GM11168 (cell line): ENCODE data around the gene CDC42BPG.

ENCODE experiments used
- in situ Hi-C: fragments of 300-500 bp; cut with MboI; formaldehyde crosslinking; loops from one replicate; pipeline ENCODE4 v1.12.0; 2022; ENCODE audit warnings: low sequenced_read_pairs; ENCODE audit not compliant: unreplicated experiment

Gene CDC42BPG

GRCh38 chr11:64794526-64794925, 49.9 kb downstream of the CDC42BPG start:
- in situ Hi-C loops = no loop called here

- in situ Hi-C loops = no loop called here
These were observed 50.9 kb downstream of the CDC42BPG start for GRCh38 chr11:64793271-64794160.

DNA sequence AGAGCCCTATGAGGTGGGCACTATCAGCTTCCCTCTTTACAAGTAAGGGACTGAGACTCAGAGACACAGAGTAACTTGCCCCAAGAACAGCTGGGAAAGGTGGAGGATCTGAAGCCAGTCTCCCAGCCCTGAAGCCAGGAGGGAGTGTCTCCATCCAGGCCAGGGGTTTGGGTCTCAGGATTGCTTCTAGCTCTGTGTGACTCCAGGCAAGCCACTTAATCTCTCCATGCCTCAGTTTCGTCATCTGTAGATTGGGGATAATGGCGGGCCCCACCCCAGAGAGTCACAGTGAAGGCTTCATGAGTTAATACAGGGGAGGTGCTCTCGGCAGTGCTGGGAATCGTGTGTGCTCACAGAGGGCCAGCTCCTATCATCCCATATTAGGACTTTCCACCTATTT, 52.0 kb downstream of the CDC42BPG start:
- in situ Hi-C loops = no loop called here

DNA sequence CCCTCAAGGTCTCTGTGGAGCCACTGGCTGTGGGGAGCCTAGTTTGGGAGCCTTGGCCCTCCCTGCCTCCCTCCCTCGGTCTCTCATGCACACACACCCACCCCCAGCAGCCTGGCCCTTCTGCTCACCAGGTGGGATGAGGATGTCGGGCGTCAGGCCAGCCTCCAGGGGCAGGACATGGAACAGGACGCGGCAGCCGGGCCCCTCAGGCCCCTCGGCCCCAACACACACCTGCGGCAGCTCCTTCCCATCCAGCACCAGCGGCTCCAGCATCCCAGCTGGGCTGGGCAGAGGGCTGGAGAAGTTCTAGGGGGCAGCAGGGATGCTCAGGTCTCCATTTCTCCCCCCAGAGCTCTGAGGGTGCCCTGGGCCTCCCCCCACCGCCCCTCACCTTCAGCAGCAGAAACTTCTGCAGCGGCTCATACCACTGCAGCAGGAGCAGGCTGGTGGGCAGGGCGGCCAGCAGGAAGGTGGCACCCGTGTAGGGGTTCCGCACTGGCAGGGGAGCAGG, 52.6 kb downstream of the CDC42BPG start:
- in situ Hi-C loops = no loop called here

DNA sequence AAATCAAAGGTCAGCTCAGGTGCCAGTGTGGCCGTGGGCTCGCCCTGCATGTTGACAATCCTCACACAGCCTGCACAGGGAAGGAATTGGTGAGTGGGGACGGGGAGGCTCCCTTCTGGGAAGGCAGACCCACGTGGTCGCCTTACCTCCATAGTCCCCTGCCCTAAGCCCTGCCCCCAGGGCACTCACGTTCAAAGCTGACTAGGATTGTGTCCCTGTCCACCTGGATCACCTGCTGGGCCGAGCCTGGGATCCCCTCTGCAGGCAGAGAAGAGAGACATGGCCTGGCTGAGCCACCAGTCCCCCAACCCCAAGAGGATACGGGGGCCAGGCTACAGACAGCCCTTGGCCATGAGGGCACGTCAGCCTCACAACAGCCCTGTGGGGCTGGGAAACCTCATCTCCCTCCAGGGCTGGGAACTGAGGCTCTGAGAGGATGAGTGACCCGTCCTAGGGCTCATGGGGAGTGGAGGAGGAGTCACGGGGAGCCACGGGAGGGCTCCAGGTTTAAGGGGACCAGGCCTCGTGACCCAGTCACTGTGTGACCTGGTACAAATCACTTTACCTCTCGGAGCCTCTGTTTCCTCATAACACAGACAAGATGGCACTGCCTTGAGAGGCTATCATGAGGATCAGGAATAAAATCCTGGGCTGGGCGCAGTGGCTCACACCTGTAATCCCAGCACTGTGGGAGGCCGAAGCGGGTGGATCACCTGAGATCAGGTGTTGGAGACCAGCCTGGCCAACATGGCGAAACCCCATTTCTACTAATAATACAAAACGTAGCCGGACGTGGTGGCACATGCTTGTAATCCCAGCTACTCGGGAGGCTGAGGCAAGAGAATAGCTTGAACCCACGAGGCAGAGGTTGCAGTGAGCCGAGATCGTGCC, 54.0 kb downstream of the CDC42BPG start:
- in situ Hi-C loops = no loop called here

GRCh38 chr11:64789331-64790204, 54.9 kb downstream of the CDC42BPG start:
- in situ Hi-C loops = no loop called here

- in situ Hi-C loops = no loop called here
These were observed 55.9 kb downstream of the CDC42BPG start for GRCh38 chr11:64788321-64789215.

DNA sequence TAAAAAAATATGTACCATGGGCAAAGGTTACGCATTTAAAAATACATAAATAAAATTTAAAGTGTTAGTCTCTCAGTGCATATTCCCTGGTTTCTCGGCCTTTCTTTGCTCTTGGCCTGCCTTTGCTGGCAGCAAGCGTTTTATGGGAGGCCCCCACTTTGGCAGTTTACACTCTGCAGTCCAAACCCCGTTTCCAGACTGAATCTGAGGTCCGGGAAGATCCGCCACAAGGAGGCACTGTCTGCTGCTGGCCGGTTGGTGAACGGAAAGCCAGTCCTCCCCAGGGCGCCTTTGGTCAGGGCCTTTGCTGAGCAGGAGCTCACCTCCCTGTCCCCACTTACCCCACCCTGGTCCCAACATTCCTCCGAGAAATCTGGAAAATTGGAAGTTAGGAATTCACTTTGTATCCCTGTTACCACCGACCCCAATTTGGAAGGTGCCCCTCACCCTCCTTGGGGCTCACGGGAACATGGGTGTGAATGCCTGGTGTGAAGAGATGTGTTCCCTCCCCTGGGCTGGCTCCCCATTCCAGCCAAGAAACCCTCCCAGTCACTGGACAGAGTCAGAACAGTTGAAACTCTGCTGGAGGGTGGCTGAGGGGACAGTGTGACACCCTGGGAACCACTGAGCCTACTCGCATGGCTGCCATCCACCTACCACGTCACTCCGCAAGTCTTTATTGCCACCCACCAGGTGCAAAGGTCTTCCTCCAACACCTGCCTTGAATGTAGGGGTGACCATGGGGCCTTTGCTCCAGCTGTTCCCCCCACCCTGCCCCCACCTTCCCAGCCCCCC, 56.7 kb downstream of the CDC42BPG start:
- in situ Hi-C loops = no loop called here

GRCh38 chr11:64786308-64786707, 58.1 kb downstream of the CDC42BPG start:
- in situ Hi-C loops = no loop called here

- in situ Hi-C loops = no loop called here
These were observed 59.5 kb downstream of the CDC42BPG start for GRCh38 chr11:64784813-64785581.

DNA sequence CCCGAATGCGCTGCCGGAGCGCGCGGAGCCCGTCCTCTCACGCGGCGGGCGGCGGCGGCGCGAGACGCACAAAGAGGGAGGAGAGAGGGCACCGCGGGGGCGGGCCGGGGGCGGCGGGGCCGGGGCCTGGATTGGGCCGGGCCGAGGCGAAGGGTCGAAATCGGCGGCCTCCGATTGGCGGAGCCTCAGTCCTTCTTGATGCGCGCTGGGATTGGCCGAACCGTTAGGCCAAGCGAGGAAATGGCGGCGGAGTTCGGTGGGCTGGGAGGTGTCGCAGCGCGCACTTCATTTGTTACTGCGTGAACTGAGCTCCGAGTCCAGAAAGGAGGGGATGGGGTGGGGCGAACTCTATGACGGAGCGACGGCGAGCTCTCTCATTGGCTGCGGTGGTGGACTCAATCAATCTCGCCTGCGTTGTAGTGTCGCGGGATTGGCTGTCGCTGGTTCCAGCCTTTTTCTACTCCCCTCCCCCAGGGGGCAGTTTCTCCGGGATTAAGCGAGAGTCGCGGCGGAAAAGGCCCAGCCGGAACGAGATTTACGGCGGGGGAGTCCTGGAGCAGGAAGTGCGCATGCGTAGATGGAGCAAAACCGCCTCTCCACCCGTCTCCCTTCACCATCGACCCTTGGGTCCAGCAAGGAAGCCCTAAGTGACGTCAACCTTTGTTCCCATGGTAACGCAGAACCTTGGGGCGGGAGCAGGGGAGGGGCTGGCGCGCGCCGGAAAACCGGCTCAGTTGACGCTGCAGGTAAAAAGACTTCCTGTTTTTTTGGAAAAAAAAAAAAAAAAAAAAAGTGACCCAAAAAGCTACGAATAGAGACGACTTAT, 65.8 kb downstream of the CDC42BPG start, which contains the start of gene SF1:
Gene SF1, minus strand, starts transcription at position 70 of the 826 bp plus-strand sequence. CDS start 150 bp downstream, outside the sequence.
- in situ Hi-C loops = no loop called here

GRCh38 chr11:64778223-64778472, 66.3 kb downstream of the CDC42BPG start:
- in situ Hi-C loops = no loop called here

DNA sequence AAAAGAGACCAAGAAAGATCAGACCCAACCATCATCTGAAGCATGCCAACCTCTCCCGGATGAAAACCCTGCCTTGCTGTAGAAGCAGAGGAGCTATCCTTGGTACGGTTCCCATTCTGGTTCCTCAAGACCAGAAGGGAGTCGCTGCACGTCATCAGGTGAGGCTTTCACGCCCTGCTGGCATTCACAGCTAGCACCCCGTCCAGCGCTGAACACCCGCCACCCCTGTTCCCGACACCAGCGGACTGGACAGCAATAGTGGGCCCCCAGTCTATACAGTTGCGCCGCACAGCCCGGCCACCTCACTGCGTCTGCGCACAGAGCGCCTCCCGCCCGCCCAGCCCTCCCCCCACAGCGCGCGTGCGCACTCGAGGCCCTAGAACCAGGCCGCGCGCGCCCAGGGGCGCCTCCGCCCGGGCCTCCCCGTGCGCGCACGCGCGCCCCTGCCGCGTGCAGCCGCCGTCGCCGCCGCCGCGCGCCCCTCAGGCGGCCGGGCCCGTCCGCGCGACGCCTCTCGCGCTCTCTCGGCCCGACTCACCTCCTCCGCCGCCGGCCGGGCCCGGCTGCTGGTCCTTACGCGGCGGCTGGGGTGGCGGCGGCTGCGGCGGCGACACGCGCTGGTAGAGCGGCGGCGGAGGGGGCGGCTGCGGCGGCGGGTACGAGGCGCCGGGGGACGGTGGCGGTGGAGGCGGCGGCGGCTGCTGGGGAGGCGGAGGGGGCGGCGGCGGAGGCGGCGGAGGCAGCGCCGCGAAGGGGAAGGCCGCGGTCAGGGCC, 66.8 kb downstream of the CDC42BPG start:
- in situ Hi-C loops = no loop called here

- in situ Hi-C loops = no loop called here
These were observed 67.6 kb downstream of the CDC42BPG start for GRCh38 chr11:64776875-64777274.

GRCh38 chr11:64776425-64776824, 68.0 kb downstream of the CDC42BPG start:
- in situ Hi-C loops = no loop called here

DNA sequence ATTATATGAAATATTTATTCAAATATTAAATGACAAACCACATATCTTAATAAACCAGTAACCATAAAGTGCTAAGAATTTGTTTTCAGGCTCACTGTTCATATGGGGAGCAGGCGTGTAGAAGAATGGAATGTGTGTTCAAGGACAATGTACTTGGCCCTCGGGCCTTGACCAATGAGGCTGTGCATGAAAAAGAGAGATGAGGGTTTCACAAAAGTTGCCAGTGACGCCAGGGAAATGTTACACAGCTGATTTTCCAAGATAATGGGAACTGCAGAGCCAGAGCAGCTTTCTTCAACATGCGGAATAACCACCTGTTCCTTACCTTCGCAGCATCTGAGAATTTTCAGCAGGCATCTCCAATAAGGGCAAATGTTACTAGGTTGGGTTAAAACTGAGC, 70.3 kb downstream of the CDC42BPG start:
- in situ Hi-C loops = no loop called here
